Nephron (organoid): ENCODE data around the gene PSMD3.

ENCODE experiments used
- H3K27ac Mint-ChIP-seq, 3 experiments: 2 replicates each; pipeline ENCODE4 v1.8.0; 2020; ENCODE audit warnings: mixed read lengths in 3 of 3, mild to moderate bottlenecking in 2 of 3, moderate library complexity in 1 of 3
- H3K27me3 Mint-ChIP-seq: 2 replicates; pipeline ENCODE4 v1.8.0; 2021; ENCODE audit warnings: low read depth, mild to moderate bottlenecking, moderate library complexity, mixed read lengths
- H3K36me3 Mint-ChIP-seq: 2 replicates; pipeline ENCODE4 v1.8.0; 2020; ENCODE audit warnings: low read depth, mixed read lengths
- H3K4me1 Mint-ChIP-seq: 2 replicates; pipeline ENCODE4 v1.8.0; 2020; ENCODE audit warnings: mixed read lengths
- H3K4me3 Mint-ChIP-seq, 3 experiments: 2 replicates each; pipeline ENCODE4 v1.8.0; 2020; ENCODE audit warnings: mild to moderate bottlenecking in 3 of 3, mixed read lengths in 3 of 3, moderate library complexity in 2 of 3
- H3K9me3 Mint-ChIP-seq: 2 replicates; pipeline ENCODE4 v1.8.0; 2020; ENCODE audit warnings: mixed read lengths
- CTCF ChIP-seq, 3 experiments: fragments of 200-600 bp; sonication (generic); IDR thresholded peaks; one replicate each; pipeline ENCODE4 v1.5.0; 2021; ENCODE audit warnings: antibody characterized with exemption in 3 of 3; ENCODE audit not compliant: unreplicated experiment in 3 of 3

PSMD3 gene

GRCh38 chr17:40033339-40033738 is 52.7 kb downstream of the PSMD3 start:
- Mint-ChIP-seq H3K9me3 (no peaks in the 10 kb centered on the region), H3K4me3 (no peak overlapping the region), H3K4me1 (no peaks in the 10 kb centered on the region), H3K36me3 (peaks cover 54% of the 10 kb centered on the region), H3K27me3 (no peaks in the 10 kb centered on the region), H3K27ac (no peak overlapping the region)
- no peak for TF ChIP-seq CTCF (IDR thresholded peaks at IDR 0.05; ENCODE audit: unreplicated experiment in 3 of 3)

GRCh38 chr17:40034426-40035161 is 54.0 kb downstream of the PSMD3 start:
- no peak for TF ChIP-seq CTCF (IDR thresholded peaks at IDR 0.05; ENCODE audit: unreplicated experiment in 3 of 3)
- H3K4me1 Mint-ChIP-seq = peaks cover 11% of the 10 kb centered on the region
- no peaks in the 10 kb centered on the region for H3K9me3 Mint-ChIP-seq
- no peaks in the 10 kb centered on the region for H3K27me3 Mint-ChIP-seq
- no peak overlapping the region for H3K27ac Mint-ChIP-seq
- peaks cover 50% of the 10 kb centered on the region for H3K36me3 Mint-ChIP-seq
- H3K4me3 Mint-ChIP-seq = no peak overlapping the region

- Mint-ChIP-seq H3K27me3 (no peaks in the 10 kb centered on the region), H3K4me3 (no peak overlapping the region), H3K4me1 (peaks cover 11% of the 10 kb centered on the region), H3K36me3 (peaks cover 46% of the 10 kb centered on the region), H3K9me3 (no peaks in the 10 kb centered on the region), H3K27ac (no peak overlapping the region)
- TF ChIP-seq CTCF (IDR thresholded peaks at IDR 0.05; ENCODE audit: unreplicated experiment in 3 of 3) = peak; percentile 38 to 68 (median 51)
Observed at GRCh38 chr17:40035162-40035559, 54.6 kb downstream of the PSMD3 start.

GRCh38 chr17:40038882-40039513 is 58.4 kb downstream of the PSMD3 start:
- Mint-ChIP-seq H3K4me3 (no peak overlapping the region), H3K9me3 (no peaks in the 10 kb centered on the region), H3K27me3 (no peaks in the 10 kb centered on the region), H3K4me1 (peaks cover 11% of the 10 kb centered on the region), H3K36me3 (peaks cover 31% of the 10 kb centered on the region), H3K27ac (peak overlapping the region; percentile 22 to 53 (median 24))
- peak; percentile 41 to 51 (median 50) for TF ChIP-seq CTCF (IDR thresholded peaks at IDR 0.05; ENCODE audit: unreplicated experiment in 3 of 3)

- no peaks in the 10 kb centered on the region for H3K9me3 Mint-ChIP-seq
- H3K4me1 Mint-ChIP-seq = peaks cover 11% of the 10 kb centered on the region
- H3K36me3 Mint-ChIP-seq = peaks cover 29% of the 10 kb centered on the region
- no peaks in the 10 kb centered on the region for H3K27me3 Mint-ChIP-seq
- no peak overlapping the region for H3K27ac Mint-ChIP-seq
- no peak for TF ChIP-seq CTCF (IDR thresholded peaks at IDR 0.05; ENCODE audit: unreplicated experiment in 3 of 3)
- H3K4me3 Mint-ChIP-seq = no peak overlapping the region
Observed at GRCh38 chr17:40041196-40041595, 60.6 kb downstream of the PSMD3 start.
